ENCODE results near the gene DDX11. TPM values are rescaled to one million over a fixed set of nuclear protein-coding genes. Genes with fewer than 3 reads are reported as not detected.
"Not testable (repeated sequence)": the region's sequence is repeated elsewhere in the genome, so short reads cannot be mapped to it uniquely, and the experiment has no call there.

DDX11 gene
- total RNA-seq, 4 donors from 2014 or later = 0.77 to 67.7 (median 15.5) TPM

- H3K27me3 ChIP-seq; H3K4me3 ChIP-seq; intact Hi-C loops (cut with DNase I; ENCODE audit: low total_unique reads); DNase-seq; H3K27ac ChIP-seq; H3K9me3 ChIP-seq; H3K4me1 ChIP-seq; H3K36me3 ChIP-seq: not testable (repeated sequence)
Measured at GRCh38 chr12:31084241-31084640, 10.6 kb downstream of the DDX11 start.

- not testable (repeated sequence) for H3K27me3 ChIP-seq
Measured at GRCh38 chr12:31086032-31086431, 12.4 kb downstream of the DDX11 start.

GRCh38 chr12:31087486-31087885 lies 13.8 kb downstream of the DDX11 start:
- H3K27ac ChIP-seq; H3K4me1 ChIP-seq; intact Hi-C loops (cut with DNase I; ENCODE audit: low total_unique reads); H3K36me3 ChIP-seq; H3K4me3 ChIP-seq; DNase-seq; H3K27me3 ChIP-seq; H3K9me3 ChIP-seq: not testable (repeated sequence)

More at GRCh38 chr12:31086032-31086431, 12.4 kb downstream of the DDX11 start:
- H3K9me3 ChIP-seq; intact Hi-C loops (cut with DNase I; ENCODE audit: low total_unique reads); DNase-seq; H3K36me3 ChIP-seq; H3K27ac ChIP-seq; H3K4me3 ChIP-seq; H3K4me1 ChIP-seq: not testable (repeated sequence)

DNA sequence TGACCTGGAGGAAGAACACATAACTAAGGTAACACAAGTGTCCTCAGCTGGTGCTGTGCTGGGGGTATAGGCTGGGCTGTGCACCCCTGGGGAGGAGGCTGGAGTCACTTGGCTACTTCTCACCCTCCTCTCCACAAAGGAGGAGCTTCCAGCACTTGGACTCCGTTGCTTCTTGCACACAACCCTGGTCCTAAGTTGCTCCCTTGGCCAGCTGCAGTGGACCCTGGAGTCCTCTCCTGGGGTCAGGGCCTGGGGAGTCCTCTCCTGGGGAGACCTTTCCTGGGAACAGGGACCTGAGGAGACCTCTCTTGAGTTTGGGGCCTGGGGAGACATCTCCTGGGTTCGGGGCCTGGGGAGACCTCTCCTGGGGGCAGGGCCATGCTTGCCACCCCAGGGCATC lies 14.3 kb downstream of the DDX11 start:
- H3K27me3 ChIP-seq; DNase-seq; intact Hi-C loops (cut with DNase I; ENCODE audit: low total_unique reads); H3K4me1 ChIP-seq; H3K36me3 ChIP-seq; H3K4me3 ChIP-seq; H3K9me3 ChIP-seq; H3K27ac ChIP-seq: not testable (repeated sequence)

- TF ChIP-seq, protein P1, sequence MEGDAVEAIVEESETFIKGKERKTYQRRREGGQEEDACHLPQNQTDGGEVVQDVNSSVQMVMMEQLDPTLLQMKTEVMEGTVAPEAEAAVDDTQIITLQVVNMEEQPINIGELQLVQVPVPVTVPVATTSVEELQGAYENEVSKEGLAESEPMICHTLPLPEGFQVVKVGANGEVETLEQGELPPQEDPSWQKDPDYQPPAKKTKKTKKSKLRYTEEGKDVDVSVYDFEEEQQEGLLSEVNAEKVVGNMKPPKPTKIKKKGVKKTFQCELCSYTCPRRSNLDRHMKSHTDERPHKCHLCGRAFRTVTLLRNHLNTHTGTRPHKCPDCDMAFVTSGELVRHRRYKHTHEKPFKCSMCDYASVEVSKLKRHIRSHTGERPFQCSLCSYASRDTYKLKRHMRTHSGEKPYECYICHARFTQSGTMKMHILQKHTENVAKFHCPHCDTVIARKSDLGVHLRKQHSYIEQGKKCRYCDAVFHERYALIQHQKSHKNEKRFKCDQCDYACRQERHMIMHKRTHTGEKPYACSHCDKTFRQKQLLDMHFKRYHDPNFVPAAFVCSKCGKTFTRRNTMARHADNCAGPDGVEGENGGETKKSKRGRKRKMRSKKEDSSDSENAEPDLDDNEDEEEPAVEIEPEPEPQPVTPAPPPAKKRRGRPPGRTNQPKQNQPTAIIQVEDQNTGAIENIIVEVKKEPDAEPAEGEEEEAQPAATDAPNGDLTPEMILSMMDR (IDR thresholded peaks at IDR 0.05) = no peak
- no peak for TF ChIP-seq POLR2A (IDR thresholded peaks at IDR 0.05)
- DNase-seq = no peak
- Histone ChIP-seq H3K4me3 (no peak overlapping the region), H3K4me1 (no peaks in the 10 kb centered on the region), H3K36me3 (no peaks in the 10 kb centered on the region), H3K9me3 (no peaks in the 10 kb centered on the region), H3K27ac (no peak overlapping the region), H3K27me3 (no peaks in the 10 kb centered on the region)
- intact Hi-C loops (cut with DNase I; ENCODE audit: low total_unique reads) = no loop called here
Measured at GRCh38 chr12:31089072-31089471, 15.4 kb downstream of the DDX11 start.

GRCh38 chr12:31091629-31092028 lies 18.0 kb downstream of the DDX11 start:
- H3K36me3 ChIP-seq; H3K27me3 ChIP-seq; H3K4me3 ChIP-seq; DNase-seq; intact Hi-C loops (cut with DNase I; ENCODE audit: low total_unique reads); H3K27ac ChIP-seq; H3K4me1 ChIP-seq; H3K9me3 ChIP-seq: not testable (repeated sequence)

GRCh38 chr12:31092718-31093117 lies 19.1 kb downstream of the DDX11 start:
- H3K36me3 ChIP-seq; DNase-seq; H3K27me3 ChIP-seq; intact Hi-C loops (cut with DNase I; ENCODE audit: low total_unique reads); H3K4me1 ChIP-seq; H3K9me3 ChIP-seq; H3K27ac ChIP-seq; H3K4me3 ChIP-seq: not testable (repeated sequence)

- H3K27ac ChIP-seq; H3K27me3 ChIP-seq; H3K4me3 ChIP-seq; H3K4me1 ChIP-seq; H3K36me3 ChIP-seq; H3K9me3 ChIP-seq; intact Hi-C loops (cut with DNase I; ENCODE audit: low total_unique reads); DNase-seq: not testable (repeated sequence)
Measured at GRCh38 chr12:31095080-31095860, 21.6 kb downstream of the DDX11 start.

DNA sequence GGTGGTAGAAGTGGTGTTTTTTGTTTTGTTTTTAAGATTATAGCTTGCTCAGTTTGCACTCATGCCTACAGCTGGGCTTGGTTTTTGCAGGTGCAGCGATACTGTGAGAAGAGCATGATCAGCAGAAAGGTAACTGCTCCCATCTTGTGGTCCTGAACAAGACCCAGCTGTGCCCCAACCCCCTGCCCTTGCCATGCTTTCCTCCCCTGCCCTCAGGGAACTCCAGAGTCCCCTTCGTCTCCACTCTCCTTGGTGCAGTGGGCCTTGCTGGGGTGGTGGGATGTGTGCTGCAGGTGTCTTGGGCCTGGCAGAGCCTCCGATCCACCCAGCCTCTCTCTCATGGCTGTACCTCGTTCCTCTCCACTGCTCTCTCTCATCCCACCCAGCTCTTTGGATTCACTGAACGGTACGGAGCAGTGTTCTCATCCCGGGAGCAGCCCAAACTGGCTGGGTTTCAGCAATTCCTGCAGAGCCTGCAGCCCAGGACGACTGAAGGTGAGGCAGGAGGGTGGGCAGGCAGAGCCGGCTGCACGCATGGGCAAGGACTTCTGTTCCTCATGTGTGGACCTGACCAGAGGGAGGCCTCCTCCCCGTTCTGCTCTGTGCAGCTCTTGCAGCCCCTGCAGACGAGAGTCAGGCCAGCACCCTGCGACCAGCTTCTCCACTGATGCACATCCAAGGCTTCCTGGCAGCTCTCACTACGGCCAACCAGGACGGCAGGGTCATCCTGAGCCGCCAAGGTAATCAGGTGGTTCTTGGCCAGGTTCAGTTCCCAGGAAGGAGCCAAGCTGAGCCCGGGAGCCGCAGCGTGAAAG lies 22.8 kb downstream of the DDX11 start:
- DNase-seq; H3K9me3 ChIP-seq; intact Hi-C loops (cut with DNase I; ENCODE audit: low total_unique reads); H3K4me3 ChIP-seq; H3K27me3 ChIP-seq; H3K36me3 ChIP-seq; H3K27ac ChIP-seq; H3K4me1 ChIP-seq: not testable (repeated sequence)

DNA sequence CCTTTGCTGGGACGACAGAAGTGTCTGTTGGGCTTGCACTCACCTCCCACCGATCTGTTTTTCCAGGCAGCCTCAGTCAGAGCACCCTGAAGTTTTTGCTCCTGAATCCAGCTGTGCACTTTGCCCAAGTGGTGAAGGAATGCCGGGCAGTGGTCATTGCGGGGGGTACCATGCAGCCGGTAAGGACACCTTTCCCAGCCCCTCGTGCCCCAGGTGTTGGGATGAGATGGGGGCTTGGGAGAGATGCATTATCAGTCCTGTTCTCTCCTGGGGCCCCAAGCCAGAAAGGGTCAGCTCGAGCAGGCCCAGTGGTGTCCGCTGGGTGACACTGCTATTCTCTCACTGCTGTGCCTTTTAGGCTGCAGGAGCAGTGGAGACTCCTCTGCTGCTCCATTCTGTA lies 24.2 kb downstream of the DDX11 start:
- DNase-seq; intact Hi-C loops (cut with DNase I; ENCODE audit: low total_unique reads); H3K4me3 ChIP-seq; H3K9me3 ChIP-seq; H3K36me3 ChIP-seq; H3K4me1 ChIP-seq; H3K27ac ChIP-seq; H3K27me3 ChIP-seq: not testable (repeated sequence)

DNA sequence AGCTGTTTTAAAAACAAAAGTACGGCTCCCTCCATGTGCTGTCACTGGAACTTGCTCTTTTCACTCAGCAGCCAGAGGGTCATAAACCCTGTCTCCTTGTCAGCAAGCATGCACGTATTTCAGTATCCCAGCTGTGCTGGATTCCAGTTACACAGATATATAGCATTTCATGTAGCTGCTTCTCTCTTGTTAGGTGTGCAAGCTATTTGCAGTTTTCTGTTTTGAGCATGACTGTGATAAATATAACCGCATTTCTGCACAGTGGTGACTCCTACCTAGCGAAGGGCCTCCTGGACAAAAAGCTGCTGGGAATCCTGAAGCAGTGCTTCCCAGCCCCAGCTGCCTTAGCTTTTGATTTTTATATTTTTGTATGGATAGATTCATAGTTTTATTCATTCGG lies 24.7 kb downstream of the DDX11 start:
- H3K4me3 ChIP-seq; H3K27me3 ChIP-seq; H3K36me3 ChIP-seq; intact Hi-C loops (cut with DNase I; ENCODE audit: low total_unique reads); H3K4me1 ChIP-seq; H3K9me3 ChIP-seq; H3K27ac ChIP-seq; DNase-seq: not testable (repeated sequence)

DNA sequence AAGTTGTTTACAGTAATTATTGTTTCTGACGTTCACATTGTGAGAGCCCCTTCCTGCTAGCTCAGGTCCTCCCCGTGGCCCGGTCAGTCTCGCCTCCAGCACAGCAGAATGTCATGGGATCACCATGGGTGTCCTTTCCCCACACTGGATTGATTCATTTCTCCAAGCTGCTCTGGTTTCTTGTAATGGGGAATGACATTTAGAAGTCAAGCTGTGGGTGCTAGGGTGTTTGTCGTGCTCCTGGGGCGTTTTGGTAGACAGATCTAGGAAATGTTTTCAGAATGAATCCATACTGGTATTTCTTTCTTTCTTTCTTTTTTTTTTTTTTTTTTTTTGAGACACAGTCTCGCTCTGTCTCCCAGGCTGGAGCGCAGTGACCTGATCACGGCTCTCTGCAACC lies 25.1 kb downstream of the DDX11 start:
- H3K9me3 ChIP-seq; H3K27ac ChIP-seq; H3K36me3 ChIP-seq; DNase-seq; H3K4me1 ChIP-seq; intact Hi-C loops (cut with DNase I; ENCODE audit: low total_unique reads); H3K27me3 ChIP-seq; H3K4me3 ChIP-seq: not testable (repeated sequence)
